Superior temporal gyrus (tissue), 1 donor: ENCODE data around the gene KIF11.
"Not testable (repeated sequence)": the region's sequence is repeated elsewhere in the genome, so short reads cannot be mapped to it uniquely, and the experiment has no call there.

Source experiments
- DNase-seq: peaks from one replicate; pipeline ENCODE4 v3.0.0-alpha.2; 2016; ENCODE audit errors: extremely low spot score

Gene KIF11

DNA sequence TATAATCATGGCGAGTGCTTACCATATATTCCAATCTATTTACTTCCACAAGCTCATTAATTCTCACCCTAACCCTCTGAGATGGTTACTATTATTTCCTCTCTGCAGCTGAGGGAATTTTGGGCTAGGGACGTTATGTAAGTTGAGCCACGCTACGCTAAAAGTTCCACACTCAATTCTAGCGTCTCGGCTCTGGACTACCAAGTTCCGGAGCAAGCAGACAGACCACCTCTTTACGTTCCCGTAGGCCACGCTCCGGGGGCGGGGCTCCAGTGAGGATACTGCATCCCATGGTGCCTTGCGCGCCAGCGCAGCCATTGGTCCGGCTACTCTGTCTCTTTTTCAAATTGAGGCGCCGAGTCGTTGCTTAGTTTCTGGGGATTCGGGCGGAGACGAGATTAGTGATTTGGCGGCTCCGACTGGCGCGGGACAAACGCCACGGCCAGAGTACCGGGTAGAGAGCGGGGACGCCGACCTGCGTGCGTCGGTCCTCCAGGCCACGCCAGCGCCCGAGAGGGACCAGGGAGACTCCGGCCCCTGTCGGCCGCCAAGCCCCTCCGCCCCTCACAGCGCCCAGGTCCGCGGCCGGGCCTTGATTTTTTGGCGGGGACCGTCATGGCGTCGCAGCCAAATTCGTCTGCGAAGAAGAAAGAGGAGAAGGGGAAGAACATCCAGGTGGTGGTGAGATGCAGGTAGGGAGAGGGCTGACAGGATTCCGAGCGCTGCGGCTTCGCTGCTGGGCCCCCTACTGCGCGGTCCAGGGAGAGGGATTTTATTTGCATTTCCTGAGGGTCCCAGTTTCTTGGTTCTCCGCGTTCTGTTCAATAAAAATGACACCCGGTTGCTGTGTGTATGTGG lies at the start of gene KIF11:
TSS of gene KIF11 (plus strand) at position 370 of the 858 bp plus-strand sequence. CDS start at position 616, 246 bp downstream.
- peak; percentile 98 for DNase-seq

DNA sequence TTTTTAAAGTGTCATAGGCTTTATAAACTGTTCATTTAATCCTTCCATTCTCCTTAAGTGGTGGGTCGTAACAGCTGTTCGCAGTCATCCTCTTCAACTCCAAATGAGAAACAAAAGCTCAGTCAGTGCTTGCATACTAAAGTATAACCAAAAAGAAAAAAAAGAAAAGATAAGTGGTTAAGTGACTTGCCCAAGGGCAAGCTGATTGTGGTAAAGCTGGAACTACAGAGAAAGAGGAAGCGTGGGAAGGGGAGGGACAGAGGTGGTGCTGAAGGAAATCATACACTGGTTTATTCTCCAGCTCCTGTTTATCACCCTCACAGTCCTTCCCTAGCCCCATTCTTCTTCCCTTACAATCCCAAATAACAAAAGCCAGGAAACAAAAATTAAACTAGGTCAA lies 48.6 kb upstream of the KIF11 start:
- no peak for DNase-seq

DNA sequence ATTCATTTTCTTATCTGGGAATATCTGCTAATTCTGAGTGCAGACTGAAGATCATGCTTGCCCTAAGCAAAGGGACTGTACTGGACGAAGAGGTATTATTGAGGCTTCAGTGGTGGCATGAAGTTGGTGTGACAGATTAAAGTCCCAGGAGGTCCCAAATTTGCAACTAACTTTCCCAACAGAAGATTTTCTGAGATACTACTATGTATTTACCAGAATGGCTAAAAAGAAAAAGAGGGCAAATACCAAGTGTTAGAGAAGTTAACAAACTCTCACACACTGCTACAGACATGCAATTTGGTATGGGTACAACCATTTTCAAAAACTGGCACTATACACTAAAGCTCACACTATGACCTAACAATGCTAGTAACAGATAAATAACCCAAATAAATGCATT lies 47.4 kb upstream of the KIF11 start:
- DNase-seq, result no peak

DNA sequence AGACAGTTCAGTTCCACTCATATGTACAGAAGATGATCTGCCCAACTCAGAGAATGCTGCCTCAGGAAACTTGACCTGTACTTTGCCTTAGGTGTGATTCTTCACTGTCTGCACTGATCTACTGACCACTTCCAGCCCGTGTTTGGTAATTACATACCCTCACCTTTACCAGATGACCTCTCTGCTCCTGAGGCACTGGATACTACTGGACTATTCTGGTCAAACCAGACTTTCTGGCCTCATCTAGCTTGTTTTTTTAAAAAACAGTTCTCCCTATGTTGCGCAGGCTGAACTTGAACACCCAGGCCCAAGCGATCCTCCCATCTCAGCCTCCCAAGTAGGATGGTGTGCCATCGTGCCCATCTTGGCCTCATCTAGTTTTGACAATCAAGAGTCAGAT lies 45.3 kb upstream of the KIF11 start:
- DNase-seq, result no peak

DNA sequence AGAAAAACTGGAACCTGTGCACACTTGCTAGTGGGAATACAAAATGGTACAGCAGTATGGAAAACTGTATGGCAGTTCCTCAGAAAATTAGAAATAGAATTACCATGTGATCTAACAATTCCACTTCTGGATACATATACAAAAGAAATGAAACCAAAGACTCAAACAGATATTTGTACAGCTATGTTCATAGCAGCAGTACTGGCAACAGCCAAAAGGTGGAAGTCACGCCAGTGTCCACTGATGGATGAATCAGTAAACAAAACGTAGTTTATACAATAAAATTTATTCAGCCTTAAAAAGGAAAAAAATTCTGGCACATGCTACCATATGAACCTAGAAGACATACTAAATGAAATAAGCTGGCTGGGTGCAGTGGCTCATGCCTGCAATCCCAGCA lies 42.0 kb upstream of the KIF11 start:
- no peak for DNase-seq

DNA sequence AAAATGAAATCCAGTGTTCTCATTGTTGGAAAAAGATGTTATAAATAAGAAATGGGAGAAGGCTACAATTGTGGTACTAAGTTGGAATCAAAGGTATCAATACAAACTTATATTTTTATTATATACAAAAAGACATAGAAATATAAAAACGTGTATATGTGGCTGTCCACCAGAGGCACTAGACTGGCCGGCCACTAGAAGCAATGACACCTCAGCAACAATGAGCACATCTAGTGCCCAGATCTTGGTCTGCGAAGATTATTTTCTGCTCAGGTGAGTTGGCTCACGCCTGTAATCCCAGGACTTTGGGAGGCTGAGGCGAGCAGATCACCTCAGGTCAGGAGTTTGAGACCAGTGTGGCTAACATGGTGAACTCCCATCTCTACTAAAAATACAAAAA lies 40.6 kb upstream of the KIF11 start:
- no peak for DNase-seq

DNA sequence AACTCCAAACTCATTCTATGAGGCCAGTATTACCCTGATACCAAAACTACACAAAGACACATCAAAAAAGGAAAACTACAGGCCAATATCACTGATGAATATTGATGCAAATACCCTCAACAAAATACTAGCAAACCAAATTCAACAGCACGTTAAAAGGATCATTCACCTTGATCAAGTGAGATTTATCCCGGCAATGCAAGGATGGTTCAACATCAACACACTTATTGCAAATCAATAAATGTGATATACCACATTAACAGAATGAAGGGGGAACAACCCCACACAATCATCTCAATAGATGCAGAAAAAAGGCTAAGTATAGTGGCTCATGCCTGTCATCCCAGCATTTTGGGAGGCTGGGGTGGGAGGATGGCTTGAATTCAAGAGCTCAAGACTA lies 39.0 kb upstream of the KIF11 start:
- DNase-seq, result no peak

DNA sequence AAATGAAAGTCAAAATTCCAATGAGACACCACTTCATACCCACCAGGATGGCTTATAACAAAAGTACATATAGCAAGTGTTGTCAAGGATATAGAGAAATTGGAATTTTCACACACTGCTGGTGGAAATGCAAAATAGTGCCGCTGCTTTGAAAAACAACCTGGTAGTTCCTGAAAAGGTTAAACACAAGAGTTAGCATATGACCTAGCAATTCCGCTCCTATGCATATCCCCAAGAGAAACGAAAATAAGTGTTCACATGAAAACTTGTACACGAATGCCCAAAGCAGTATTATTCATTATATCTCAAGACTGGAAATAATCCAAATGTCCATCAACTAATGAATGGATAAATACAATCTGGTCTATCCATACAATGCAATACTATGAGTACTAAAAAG lies 33.9 kb upstream of the KIF11 start:
- DNase-seq, result no peak

DNA sequence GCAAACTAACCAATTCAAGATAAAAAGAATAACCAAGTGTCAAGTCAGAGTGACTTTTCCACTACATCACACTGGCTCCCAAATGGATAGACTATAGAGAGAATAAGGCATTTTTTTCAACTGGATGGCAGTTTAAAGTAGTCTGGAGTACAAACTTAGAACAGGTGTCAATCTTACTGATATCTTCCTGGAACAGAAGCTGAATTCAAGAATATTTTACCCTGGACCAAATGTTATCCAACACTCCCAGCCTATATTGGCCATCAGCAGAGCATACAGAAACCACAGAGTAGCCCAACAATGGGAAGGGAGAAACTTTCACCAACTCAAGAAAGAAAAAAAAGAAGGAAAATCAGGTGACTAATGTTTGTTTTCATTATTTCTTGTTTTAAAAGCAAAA lies 30.5 kb upstream of the KIF11 start:
- DNase-seq, result no peak

DNA sequence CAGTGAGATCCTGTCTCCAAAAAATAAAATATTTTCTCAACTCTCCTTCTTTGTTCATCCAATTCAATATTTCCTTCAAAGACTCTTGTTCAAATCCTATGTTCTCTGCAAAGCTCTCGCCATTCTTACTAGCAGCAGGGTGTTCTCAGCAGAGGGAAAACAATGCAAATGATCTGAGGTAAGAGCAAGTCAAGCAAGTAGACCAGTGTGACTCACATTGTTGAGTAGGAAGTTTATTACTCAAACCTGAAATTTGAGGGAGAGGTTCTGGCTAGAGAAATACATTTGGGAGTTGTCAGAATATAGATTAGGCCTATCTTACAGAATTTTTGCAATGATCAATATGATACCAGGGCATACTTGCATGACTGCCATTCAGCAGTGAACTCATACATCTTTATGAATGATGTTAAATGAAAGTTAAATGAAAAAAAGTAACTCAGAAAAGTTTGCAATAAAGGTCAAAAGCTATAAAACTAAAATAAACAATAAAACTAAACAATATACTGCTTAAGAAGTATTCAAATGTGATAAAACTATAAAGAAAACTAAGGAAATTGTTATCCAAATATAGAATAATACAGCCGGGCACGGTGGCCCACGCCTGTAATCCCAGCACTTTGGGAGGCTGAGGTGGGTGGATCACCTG lies 24.9 kb upstream of the KIF11 start:
- no peak for DNase-seq

DNA sequence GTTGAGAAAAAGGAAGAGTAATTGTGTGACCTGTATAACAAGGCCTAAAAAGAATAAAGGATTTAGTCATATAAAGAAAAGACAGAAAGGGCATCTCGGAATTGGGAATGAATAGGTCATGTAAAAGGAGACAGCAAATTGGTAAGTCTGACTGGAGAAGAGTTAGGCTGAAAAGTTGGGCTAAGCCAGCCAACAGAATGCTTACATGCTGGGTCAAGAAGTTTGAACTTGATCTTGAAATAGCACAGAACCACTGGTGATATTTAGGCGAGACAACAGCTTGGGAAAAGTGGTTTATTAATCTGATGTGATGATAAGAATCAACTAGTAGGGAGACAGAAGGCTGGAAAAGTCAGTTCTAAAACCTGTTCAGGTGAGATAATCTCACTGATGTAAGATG lies 23.9 kb upstream of the KIF11 start:
- no peak for DNase-seq

DNA sequence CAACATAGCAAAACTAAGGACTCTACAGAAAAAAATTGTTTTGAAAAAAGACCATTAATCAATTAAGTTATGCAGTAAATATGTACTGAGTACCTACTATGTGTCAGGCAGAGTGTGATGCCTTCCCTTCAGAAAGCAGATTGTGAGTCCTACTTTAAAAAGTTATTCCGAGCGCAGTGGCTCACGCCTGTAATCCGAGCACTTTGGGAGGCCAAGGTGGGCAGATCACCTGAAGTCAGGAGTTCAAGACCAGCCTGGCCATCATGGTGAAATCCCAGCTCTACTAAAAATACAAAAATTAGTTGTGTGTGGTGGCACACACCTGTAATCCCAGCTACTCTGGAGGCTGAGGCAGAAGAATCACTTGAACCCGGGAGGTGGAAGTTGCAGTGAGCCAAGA lies 23.3 kb upstream of the KIF11 start:
- not testable (repeated sequence) for DNase-seq

DNA sequence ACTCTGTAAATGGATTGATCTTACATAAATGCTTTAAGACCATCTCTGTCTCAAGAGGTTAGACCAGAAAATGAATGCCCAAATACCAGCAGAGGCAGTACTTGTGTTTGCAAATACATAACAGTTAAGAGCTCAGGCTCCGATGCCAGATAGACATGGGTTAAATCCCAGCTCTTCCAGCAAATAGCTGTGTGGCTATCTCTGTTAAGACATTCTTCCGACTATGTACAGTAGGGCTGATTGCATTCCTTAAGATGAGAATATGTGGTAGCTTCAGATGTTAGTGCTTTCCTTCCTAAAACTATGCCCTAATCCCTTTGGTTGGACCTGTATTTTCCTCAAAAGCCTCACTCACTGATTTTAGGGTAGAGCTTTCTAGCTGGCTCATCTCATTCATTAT lies 21.3 kb upstream of the KIF11 start:
- no peak for DNase-seq

DNA sequence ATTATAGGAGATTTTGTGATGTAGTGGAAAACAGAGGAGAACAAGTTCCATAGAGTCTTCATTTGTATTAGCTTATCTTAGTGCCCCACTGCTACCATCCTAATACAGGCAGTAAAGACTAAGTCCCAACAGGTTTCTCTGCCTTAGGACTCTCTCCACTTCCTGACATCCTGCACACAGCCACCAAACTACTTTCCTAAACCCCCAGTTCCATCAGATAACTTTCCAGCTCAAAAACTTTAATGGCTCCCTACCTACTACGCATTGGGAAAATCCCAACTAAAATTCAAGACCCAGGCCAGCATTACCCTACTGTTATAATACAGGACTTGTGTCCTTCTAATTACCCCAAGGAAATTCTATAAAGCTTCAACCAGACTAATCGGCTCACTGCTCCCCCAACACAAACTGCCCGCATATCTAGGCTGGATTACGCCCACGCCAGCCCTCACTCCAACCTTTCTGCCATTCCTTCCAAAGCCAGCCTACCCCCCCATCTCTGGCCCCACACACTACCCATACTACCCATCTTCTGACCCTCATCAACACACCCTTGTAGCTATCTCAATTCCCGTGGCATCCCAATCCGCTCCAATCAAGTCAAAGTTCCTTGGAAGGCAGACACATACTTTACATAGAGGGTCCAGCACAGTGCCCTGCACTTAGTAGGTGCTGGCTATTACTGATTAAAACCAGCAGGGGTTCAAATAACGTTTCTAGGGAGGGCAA lies 20.4 kb upstream of the KIF11 start:
- DNase-seq, result no peak

DNA sequence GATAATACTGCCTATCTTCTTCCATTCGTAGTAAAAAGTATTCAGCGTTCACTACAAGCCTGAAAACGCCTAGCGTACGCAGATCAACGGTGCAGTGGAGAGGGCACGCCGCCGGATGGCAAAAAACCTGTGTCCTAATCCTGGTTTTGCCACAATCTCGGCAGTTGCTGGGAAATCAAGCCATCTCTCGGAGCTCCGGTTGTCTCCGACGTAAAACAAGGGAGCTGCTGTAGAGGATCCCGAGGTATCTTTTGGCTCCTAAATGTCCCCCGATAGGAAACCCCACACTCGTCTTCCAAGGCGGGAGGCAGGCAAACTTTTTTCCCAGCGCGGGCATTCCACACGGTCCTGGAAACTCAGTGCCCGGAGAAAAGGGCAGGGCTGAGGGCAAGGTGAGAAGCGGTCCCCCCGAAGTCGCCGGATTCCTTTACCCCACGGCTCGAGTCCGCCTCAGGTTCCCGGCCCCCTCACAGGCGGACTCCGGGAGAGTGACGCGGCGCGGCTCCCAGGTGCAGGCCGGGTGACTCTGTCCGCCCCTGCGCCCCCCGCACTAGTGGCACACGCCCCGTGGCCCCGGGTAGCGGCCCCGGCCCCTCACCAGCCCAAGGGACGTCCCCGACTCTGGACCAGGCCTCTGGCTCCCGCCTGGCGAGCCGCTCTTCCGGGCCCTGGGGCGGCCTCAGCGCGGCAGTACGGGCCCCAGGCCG lies 19.7 kb upstream of the KIF11 start:
- DNase-seq, result peak; percentile 29

DNA sequence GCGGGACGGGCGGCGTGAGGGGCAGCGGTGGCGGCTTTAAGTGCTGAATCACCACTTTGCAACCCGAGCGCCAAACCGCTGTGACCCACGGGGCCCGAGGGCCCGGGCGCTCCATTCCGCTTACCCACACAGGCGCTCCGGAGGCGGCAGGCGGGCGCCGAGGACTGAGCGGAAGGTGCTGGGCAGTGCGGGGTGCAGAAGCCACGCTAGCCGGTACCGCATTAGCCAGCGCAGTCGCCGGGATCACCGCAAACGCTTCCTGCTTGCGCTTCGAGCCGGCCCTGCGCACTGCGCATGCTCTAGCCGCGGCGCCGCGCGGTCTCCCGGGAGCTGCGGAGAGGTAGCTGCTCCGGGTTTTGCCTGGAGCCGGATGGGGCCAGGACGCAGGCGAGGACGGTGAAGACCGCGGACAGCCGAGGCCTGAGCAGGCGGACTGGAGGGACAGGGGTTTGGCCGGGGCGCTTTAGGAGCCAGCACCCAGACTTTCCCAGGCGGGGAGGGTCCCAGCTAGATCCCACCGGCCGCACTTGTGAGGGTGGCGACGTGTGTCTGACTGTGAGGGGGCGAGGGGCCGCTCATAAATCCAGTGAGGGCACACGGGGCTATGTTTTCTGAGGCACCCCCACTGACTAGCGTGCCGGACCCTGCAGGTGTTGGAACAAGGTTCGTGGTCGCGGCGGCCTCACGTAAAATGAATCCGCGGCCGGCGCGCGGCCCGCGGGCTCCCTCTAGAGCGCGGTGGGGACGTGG lies 19.0 kb upstream of the KIF11 start, which contains the start of gene IDE:
TSS of gene IDE (minus strand) at position 296 of the 750 bp plus-strand sequence. CDS start at position 222, 74 bp downstream.
- peak; percentile 81 for DNase-seq

DNA sequence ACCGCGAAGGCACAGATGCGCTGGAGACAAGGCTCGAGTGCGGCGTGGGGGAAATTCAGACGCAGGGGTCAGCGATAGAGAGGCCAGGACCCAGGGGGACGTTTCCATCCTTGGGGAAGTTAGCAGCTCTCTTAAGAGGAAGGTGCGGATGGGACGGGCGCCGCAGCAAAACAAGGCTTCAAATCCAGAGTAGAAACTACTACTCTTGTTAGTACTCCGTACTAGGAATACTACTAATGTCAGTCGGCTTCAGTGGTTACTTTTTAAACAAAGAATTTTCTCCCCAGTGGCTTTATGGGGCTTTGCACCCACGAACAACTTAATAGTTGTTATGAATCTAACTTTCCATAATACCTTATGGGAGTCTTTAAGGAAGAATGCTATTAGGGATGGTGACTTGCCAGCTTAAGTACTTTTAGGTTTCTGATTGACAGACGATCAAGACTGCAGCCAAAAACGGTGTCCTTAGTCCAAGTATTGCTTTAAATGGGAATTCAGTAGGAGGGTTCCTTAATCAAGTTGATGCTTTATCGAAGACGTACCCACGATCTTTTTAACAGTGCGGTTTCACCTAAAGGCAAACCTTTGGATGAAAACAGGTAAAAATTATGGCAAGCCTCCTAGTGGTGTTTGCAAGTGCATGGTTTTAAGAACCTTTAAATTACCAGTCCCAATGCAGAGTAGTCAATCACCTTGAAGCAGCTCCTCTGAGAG lies 18.2 kb upstream of the KIF11 start:
- no peak for DNase-seq

DNA sequence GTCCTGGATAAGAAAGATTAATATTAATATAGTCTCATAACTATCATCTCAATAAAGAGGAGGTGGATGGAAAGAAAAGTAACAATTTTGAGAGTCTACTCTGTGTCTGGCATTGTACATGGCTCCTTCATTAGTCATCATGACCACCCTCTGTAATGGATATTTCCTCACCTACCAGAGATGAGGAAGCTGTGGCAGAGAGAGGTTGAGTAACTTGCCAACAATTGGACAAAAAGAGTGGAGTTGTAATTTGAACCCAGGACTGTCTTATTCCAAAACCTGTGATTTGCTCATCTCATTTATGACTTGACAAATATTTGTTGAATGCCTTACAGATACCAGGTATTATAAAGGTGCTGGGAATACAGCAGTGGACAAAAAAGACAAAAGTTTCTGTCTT lies 17.0 kb upstream of the KIF11 start:
- DNase-seq, result no peak

DNA sequence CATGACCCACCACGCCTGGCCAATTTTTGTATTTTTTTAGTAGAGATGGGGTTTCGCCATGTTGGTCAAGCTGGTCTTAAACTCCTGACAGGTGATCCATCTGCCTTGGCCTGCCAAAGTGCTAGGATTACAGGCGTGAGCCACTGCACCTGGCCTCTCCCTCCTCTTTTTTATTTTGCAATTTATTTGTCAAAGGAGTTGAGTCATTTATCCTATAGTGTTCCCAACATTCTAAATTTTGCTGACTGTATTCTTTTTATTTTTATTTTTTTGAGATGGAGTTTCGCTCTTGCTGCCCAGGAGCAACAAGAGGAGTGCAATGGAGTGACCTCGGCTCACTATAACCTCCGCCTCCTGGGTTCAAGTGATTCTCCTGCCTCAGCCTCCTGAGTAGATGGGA lies 10.6 kb upstream of the KIF11 start:
- DNase-seq, result not testable (repeated sequence)
